Suprapubic skin (tissue), 4 donors: ENCODE results near the gene BCL2A1.

ENCODE experiments used
- POLR2A ChIP-seq, 2 donors: fragments of 450-650 bp; IDR thresholded peaks; one replicate each; pipeline ENCODE4 v1.6.1; 2017; ENCODE audit warnings: antibody characterized with exemption in 2 of 2, mild to moderate bottlenecking in 2 of 2, moderate library complexity in 2 of 2
- POLR2AphosphoS5 ChIP-seq, 3 donors: sonication (generic); formaldehyde crosslinking; IDR thresholded peaks; one replicate each; pipeline ENCODE4 v1.6.1; 2017; ENCODE audit warnings: antibody characterized with exemption in 3 of 3
- TF ChIP-seq, protein P1 (sequence below), 2 donors: fragments of 200-600 bp in 1 of 2; fragments of 450-650 bp in 1 of 2; sonication (generic) in 1 of 2; IDR thresholded peaks; one replicate each; pipeline ENCODE4 v1.5.1; 2016 to 2019; ENCODE audit warnings: antibody characterized with exemption in 2 of 2, mild to moderate bottlenecking in 1 of 2, moderate library complexity in 1 of 2

DNA sequence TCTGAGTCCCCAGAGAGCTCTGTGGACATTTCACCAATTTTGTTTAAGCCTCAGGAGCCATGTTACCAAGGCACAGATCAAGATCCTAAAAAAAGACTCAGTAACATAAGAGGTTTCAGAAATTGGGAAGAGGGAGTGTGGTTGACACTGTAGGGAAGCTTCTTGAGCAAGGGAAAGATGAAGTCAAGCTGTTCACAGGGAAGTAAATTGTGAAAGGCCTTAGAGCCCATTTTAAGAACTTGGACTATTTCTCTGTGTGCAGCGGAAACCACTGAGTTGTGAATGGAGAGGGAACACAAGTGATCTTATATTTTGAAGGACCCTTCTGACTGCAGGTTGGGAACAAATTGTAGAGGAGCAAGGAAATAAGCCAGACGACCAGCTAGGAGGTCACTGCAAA lies 18.7 kb downstream of the BCL2A1 start:
- TF ChIP-seq POLR2A (IDR thresholded peaks at IDR 0.05) (no peak), POLR2AphosphoS5 (IDR thresholded peaks at IDR 0.05) (no peak)
- TF ChIP-seq, protein P1, sequence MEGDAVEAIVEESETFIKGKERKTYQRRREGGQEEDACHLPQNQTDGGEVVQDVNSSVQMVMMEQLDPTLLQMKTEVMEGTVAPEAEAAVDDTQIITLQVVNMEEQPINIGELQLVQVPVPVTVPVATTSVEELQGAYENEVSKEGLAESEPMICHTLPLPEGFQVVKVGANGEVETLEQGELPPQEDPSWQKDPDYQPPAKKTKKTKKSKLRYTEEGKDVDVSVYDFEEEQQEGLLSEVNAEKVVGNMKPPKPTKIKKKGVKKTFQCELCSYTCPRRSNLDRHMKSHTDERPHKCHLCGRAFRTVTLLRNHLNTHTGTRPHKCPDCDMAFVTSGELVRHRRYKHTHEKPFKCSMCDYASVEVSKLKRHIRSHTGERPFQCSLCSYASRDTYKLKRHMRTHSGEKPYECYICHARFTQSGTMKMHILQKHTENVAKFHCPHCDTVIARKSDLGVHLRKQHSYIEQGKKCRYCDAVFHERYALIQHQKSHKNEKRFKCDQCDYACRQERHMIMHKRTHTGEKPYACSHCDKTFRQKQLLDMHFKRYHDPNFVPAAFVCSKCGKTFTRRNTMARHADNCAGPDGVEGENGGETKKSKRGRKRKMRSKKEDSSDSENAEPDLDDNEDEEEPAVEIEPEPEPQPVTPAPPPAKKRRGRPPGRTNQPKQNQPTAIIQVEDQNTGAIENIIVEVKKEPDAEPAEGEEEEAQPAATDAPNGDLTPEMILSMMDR (IDR thresholded peaks at IDR 0.05) = no peak
